SK-N-SH (cell line): ENCODE measurements around the gene UBE2G2. TPM values are rescaled to one million over a fixed set of nuclear protein-coding genes. Genes with fewer than 3 reads are reported as not detected.

Source experiments
- CTCF ChIA-PET: fragments of 300-600, 350-600 bp; formaldehyde crosslinking; extraction: SDS; loops from one replicate; lab custom pipeline; 2021; lab: Yijun Ruan, JAX
- POLR2A ChIA-PET: fragments of 350-600 bp; sonication (Branson Sonifier 250); formaldehyde crosslinking; extraction: SDS; loops from one replicate; lab custom pipeline; 2020; ENCODE audit warnings: antibody characterized with exemption, inconsistent platforms; lab: Yijun Ruan, JAX
- DNase-seq: peaks from one replicate; pipeline ENCODE4 v3.0.0; 2012
- H2AFZ ChIP-seq: fragments of 200-600 bp; sonication (generic); 2 replicates; pipeline ENCODE4 v1.8.1; 2016; ENCODE audit warnings: antibody characterized with exemption, mild to moderate bottlenecking, low read depth
- H3F3A ChIP-seq: fragments of 200-600 bp; sonication (generic); replicated peaks from 2 replicates; pipeline ENCODE3; 2016; ENCODE audit warnings: antibody characterized with exemption, mild to moderate bottlenecking; ENCODE audit not compliant: insufficient read depth
- H3K27ac ChIP-seq, 2 experiments: fragments of 200-500 bp in 1 of 2; fragments of 200-600 bp in 1 of 2; sonication (Bioruptor generic) in 1 of 2; sonication (generic), shearing (Covaris generic) in 1 of 2; 2 replicates each; pipeline versions ENCODE4 v1.5.1 to v1.6.1; 2014 to 2016; ENCODE audit warnings: low read depth in 2 of 2, inconsistent platforms in 1 of 2, low read length in 1 of 2, mild to moderate bottlenecking in 1 of 2, mixed read lengths in 1 of 2
- H3K27me3 ChIP-seq: fragments of 200-600 bp; sonication (generic), shearing (Covaris generic); 2 replicates; pipeline ENCODE4 v1.6.1; 2016; ENCODE audit warnings: mixed run types; ENCODE audit not compliant: insufficient read depth
- H3K36me3 ChIP-seq, 2 experiments: fragments of 200-500 bp in 1 of 2; fragments of 200-600 bp in 1 of 2; sonication (Bioruptor generic) in 1 of 2; sonication (generic) in 1 of 2; replicated peaks in 1 of 2; 2 replicates each; pipeline versions ENCODE3 to v1.5.1; 2014 to 2016; ENCODE audit warnings: low read length in 1 of 2, mild to moderate bottlenecking in 1 of 2; ENCODE audit not compliant: insufficient read depth in 2 of 2, control insufficient read depth in 1 of 2
- H3K4me1 ChIP-seq, 2 experiments: fragments of 200-500 bp in 1 of 2; fragments of 200-600 bp in 1 of 2; sonication (Bioruptor generic) in 1 of 2; sonication (generic), shearing (Covaris generic) in 1 of 2; 2 replicates each; pipeline versions ENCODE4 v1.5.1 to v1.6.1; 2014 to 2016; ENCODE audit warnings: low read depth in 1 of 2, low read length in 1 of 2, mixed run types in 1 of 2; ENCODE audit not compliant: insufficient read depth in 2 of 2, control insufficient read depth in 1 of 2
- H3K4me2 ChIP-seq: fragments of 200-600 bp; sonication (generic), shearing (Covaris generic); 2 replicates; pipeline ENCODE4 v1.6.1; 2017; ENCODE audit warnings: mixed run types
- H3K4me3 ChIP-seq, 2 experiments: fragments of 200-500 bp in 1 of 2; fragments of 200-600 bp in 1 of 2; sonication (Bioruptor generic) in 1 of 2; sonication (generic), shearing (Covaris generic) in 1 of 2; 2 replicates each; pipeline versions ENCODE4 v1.5.1 to v1.8.1; 2014 to 2016; ENCODE audit warnings: low read depth in 2 of 2, inconsistent platforms in 1 of 2, low read length in 1 of 2, mild to moderate bottlenecking in 1 of 2, mixed read lengths in 1 of 2, moderate library complexity in 1 of 2
- H3K79me2 ChIP-seq: fragments of 200-600 bp; sonication (generic); 2 replicates; pipeline ENCODE4 v1.8.1; 2017; ENCODE audit warnings: mild to moderate bottlenecking; ENCODE audit not compliant: insufficient read depth
- H3K9ac ChIP-seq: fragments of 200-600 bp; sonication (generic); 2 replicates; pipeline ENCODE4 v1.6.1; 2017; ENCODE audit warnings: mixed run types
- H3K9me2 ChIP-seq: fragments of 200-600 bp; sonication (generic); 2 replicates; pipeline ENCODE4 v1.6.1; 2017; ENCODE audit warnings: mixed run types
- H3K9me3 ChIP-seq: fragments of 200-600 bp; sonication (generic); 2 replicates; pipeline ENCODE4 v1.6.1; 2017; ENCODE audit warnings: mixed run types, mild to moderate bottlenecking, moderate library complexity
- H4K20me1 ChIP-seq: fragments of 200-600 bp; sonication (generic); 2 replicates; pipeline ENCODE4 v1.6.1; 2017; ENCODE audit warnings: mild to moderate bottlenecking, mixed run types; ENCODE audit not compliant: insufficient read depth
- CTCF ChIP-seq: fragments of 200-600 bp; sonication (generic); IDR thresholded peaks from 2 replicates; pipeline ENCODE4 v1.6.1; 2017; ENCODE audit warnings: antibody characterized with exemption, mild to moderate bottlenecking, moderate library complexity
- EP300 ChIP-seq, 2 experiments: IDR thresholded peaks; 2 replicates each; pipeline versions ENCODE4 v1.4.0 to v1.6.1; 2012; ENCODE audit warnings: borderline replicate concordance in 1 of 2, low read depth in 1 of 2, low read length in 1 of 2
- EZH2phosphoT487 ChIP-seq: fragments of 200-600 bp; sonication (generic); IDR thresholded peaks from 2 replicates; pipeline ENCODE4 v1.6.1; 2017; ENCODE audit warnings: low read depth, mixed run types, mild to moderate bottlenecking, antibody characterized with exemption, moderate library complexity, borderline replicate concordance
- FOXJ3 ChIP-seq: sonication (generic); formaldehyde crosslinking; IDR thresholded peaks from 2 replicates; pipeline ENCODE4 v1.5.1; 2020; ENCODE audit warnings: mild to moderate bottlenecking, missing genetic modification reagents
- JUND ChIP-seq: IDR thresholded peaks from 2 replicates; pipeline ENCODE4 v1.4.0; 2012
- MXI1 ChIP-seq: IDR thresholded peaks from 2 replicates; pipeline ENCODE4 v1.6.1; 2012; ENCODE audit warnings: mild to moderate bottlenecking, low read depth, low read length, improper control_type of control experiment
- NFIC ChIP-seq: IDR thresholded peaks from 2 replicates; pipeline ENCODE4 v1.4.0; 2012; ENCODE audit warnings: borderline replicate concordance
- NRF1 ChIP-seq: IDR thresholded peaks from 2 replicates; pipeline ENCODE4 v1.6.1; 2012; ENCODE audit warnings: low read depth, mild to moderate bottlenecking, low read length
- RCOR1 ChIP-seq: fragments of 150-350 bp; IDR thresholded peaks from 2 replicates; pipeline ENCODE4 v1.6.1; 2017; ENCODE audit warnings: antibody characterized with exemption, low read length
- REST ChIP-seq: IDR thresholded peaks from 2 replicates; pipeline ENCODE4 v1.6.1; 2012; ENCODE audit warnings: mild to moderate bottlenecking, low read depth, low read length, moderate library complexity
- RXRA ChIP-seq: IDR thresholded peaks from 2 replicates; pipeline ENCODE4 v1.4.0; 2012; ENCODE audit warnings: low read depth, mild to moderate bottlenecking, borderline replicate concordance
- SIN3A ChIP-seq: IDR thresholded peaks from 2 replicates; pipeline ENCODE4 v1.6.1; 2012; ENCODE audit warnings: low read depth, mild to moderate bottlenecking, low read length, moderate library complexity, borderline replicate concordance
- ZBTB33 ChIP-seq: IDR thresholded peaks from 2 replicates; pipeline ENCODE4 v1.4.0; 2012; ENCODE audit warnings: low read depth, borderline replicate concordance
- WGBS: methylation state at CpG from one replicate; pipeline ENCODE4 v1.1.6; 2017; ENCODE audit warnings: low lambda C conversion rate; 5-methylcytosine and 5-hydroxymethylcytosine counted together
- polyA plus RNA-seq, 3 experiments: library from polyadenylated mRNA; depleted of rRNA; stranded (reverse); fragments of >200 nt; gene quantifications; 2 replicates each; pipeline ENCODE4 v1.2.3, GENCODE V29; 2012
- TF ChIP-seq, protein P1 (sequence below): IDR thresholded peaks from 2 replicates; pipeline ENCODE4; 2012
- TF ChIP-seq, protein P2 (sequence below): fragments of 150-350 bp; IDR thresholded peaks from 2 replicates; pipeline ENCODE4 v1.6.1; 2017; ENCODE audit warnings: antibody characterized with exemption, low read length, low read depth, borderline replicate concordance

Gene UBE2G2
- polyA plus RNA-seq, 1 of the 3 experiments (the other 2 are of a cell fraction): 129 TPM

DNA sequence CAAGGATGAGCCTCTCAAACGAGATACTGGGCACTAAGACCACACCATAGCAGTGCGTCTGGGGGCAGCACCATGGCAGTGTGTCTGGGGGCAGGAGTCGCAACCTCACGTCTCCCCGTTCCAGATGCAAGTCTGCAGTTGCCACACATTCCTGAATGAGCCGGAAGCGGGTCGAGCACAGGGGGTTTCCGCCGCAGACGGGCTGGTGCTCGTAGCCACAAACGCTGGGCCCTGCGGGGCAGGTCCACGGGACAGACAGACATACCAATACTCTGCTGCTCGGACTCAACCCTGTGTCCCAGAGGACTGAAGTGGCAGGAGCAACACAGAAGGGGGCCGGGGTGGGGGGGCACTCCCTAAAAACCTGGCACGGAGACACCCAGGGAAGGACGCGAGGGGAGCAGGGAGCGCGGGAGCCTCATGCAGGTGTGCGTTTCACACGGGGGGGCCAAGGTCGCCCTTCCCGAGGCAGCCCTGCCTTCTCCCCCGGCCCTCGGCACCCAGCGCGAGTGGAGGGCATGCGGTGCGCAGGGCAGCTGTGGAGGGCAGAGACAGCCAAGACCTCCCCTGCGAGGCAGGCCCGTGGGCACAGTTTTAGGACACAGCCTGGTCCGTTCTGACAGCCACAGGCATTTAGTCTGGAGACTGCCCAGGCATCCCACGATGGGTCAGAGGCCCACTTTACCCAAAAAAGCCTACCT lies 47.4 kb upstream of the UBE2G2 start:
- WGBS: 97% methylated on average over 17 of the region's 36 CpGs
- Histone ChIP-seq H3K4me3 (no peak overlapping the region), H4K20me1 (peaks cover 32% of the 10 kb centered on the region), H3K27ac (no peak overlapping the region), H3K36me3 (peaks cover 29 to 45% of the 10 kb centered on the region in 2 experiments), H2AFZ (no peak overlapping the region), H3K4me2 (no peak overlapping the region), H3K9ac (no peak overlapping the region), H3K9me2 (no peaks in the 10 kb centered on the region), H3K9me3 (no peaks in the 10 kb centered on the region), H3K4me1 (peaks cover 0 to 13% of the 10 kb centered on the region in 2 experiments; a peak in 1 of 4 replicates), H3F3A (no peaks in the 10 kb centered on the region), H3K79me2 (peaks cover 29% of the 10 kb centered on the region), H3K27me3 (no peaks in the 10 kb centered on the region)
- CTCF ChIA-PET: interaction anchor here (1.1 kb wide), 1 partner anchor 56 kb away, joined by 3 read pairs; no protein-coding TSS in a partner anchor
- no peak for TF ChIP-seq CTCF
- TF ChIP-seq RXRA: no peak
- TF ChIP-seq ZBTB33: no peak
- no peak for TF ChIP-seq REST
- TF ChIP-seq, protein P1, sequence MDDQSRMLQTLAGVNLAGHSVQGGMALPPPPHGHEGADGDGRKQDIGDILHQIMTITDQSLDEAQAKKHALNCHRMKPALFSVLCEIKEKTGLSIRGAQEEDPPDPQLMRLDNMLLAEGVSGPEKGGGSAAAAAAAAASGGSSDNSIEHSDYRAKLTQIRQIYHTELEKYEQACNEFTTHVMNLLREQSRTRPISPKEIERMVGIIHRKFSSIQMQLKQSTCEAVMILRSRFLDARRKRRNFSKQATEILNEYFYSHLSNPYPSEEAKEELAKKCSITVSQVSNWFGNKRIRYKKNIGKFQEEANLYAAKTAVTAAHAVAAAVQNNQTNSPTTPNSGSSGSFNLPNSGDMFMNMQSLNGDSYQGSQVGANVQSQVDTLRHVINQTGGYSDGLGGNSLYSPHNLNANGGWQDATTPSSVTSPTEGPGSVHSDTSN: no peak
- no peak for TF ChIP-seq NRF1
- no peak for TF ChIP-seq EZH2phosphoT487
- no peak for TF ChIP-seq SIN3A
- no peak for TF ChIP-seq MXI1
- TF ChIP-seq FOXJ3 (CRISPR knock-in tag): no peak
- TF ChIP-seq JUND: no peak
- TF ChIP-seq RCOR1: no peak
- TF ChIP-seq, protein P2, sequence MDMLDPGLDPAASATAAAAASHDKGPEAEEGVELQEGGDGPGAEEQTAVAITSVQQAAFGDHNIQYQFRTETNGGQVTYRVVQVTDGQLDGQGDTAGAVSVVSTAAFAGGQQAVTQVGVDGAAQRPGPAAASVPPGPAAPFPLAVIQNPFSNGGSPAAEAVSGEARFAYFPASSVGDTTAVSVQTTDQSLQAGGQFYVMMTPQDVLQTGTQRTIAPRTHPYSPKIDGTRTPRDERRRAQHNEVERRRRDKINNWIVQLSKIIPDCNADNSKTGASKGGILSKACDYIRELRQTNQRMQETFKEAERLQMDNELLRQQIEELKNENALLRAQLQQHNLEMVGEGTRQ: no peak
- TF ChIP-seq NFIC: no peak
- no peak for TF ChIP-seq EP300 (IDR thresholded peaks at IDR 0.05; ENCODE audit: borderline replicate concordance in 1 of 2, low read depth in 1 of 2, low read length in 1 of 2)
- DNase-seq: no peak
- POLR2A ChIA-PET: no interaction called here
